ENCODE data around the gene SHF. TPM values are rescaled to one million over a fixed set of nuclear protein-coding genes. Genes with fewer than 3 reads are reported as not detected.

SHF gene
- polyA plus RNA-seq, 3 donors = 0.58 to 0.70 (median 0.67) TPM

GRCh38 chr15:45122719-45123118 lies 65.0 kb downstream of the SHF start:
- no peak for TF ChIP-seq CTCF (IDR thresholded peaks at IDR 0.05)
- Mint-ChIP-seq H3K27me3 (ENCODE audit: low read depth in 3 of 3) (peaks cover 33 to 50% (median 40%) of the 10 kb centered on the region in 3 donors), H3K4me3 (no peak overlapping the region), H3K27ac (no peak overlapping the region), H3K9me3 (peaks cover 0 to 4% (median 2%) of the 10 kb centered on the region in 7 donors), H3K36me3 (peaks cover 0 to 1% of the 10 kb centered on the region in 2 donors), H3K4me1 (peaks cover 11% of the 10 kb centered on the region)
- no peaks in the 10 kb centered on the region for H3K36me3 ChIP-seq (replicated peaks in 1 of 2; ENCODE audit: control insufficient read depth in 1 of 2, insufficient read depth in 2 of 2, low read length in 2 of 2)
- H2AFZ ChIP-seq (ENCODE audit: insufficient read depth, low read depth, low read length, poor library complexity, severe bottlenecking) = no peak overlapping the region
- no peaks in the 10 kb centered on the region for H4K20me1 ChIP-seq (ENCODE audit: insufficient read depth, low read length)
- WGBS (ENCODE audit: insufficient coverage) = 92% methylated on average over 7 of the region's 7 CpGs
- H3K79me2 ChIP-seq (ENCODE audit: insufficient read depth, low read length) = no peaks in the 10 kb centered on the region
- peaks cover 18 to 24% of the 10 kb centered on the region in 2 donors for H3K27me3 ChIP-seq (ENCODE audit: control insufficient read depth in 2 of 2, insufficient read depth in 2 of 2, low read length in 2 of 2)
- no peak for DNase-seq
- intact Hi-C loops (cut with micrococcal nuclease) = loop anchor here in 1 of 2 donors (5.0 kb wide), 1 partner anchor 85 kb away; no protein-coding TSS in a partner anchor
- H3K4me2 ChIP-seq (replicated peaks; ENCODE audit: extremely low read depth, low read length, poor library complexity, severe bottlenecking) = no peak overlapping the region
- H3K4me3 ChIP-seq (replicated peaks in 1 of 3; ENCODE audit: low read depth in 2 of 3, low read length in 3 of 3) = no peak overlapping the region
- no peak overlapping the region for H3K27ac ChIP-seq (ENCODE audit: low read depth in 1 of 2, low read length in 2 of 2)
- no peak overlapping the region for H3K9ac ChIP-seq (ENCODE audit: insufficient read depth, low read length, poor library complexity, severe bottlenecking)
- H3K9me3 ChIP-seq (replicated peaks in 1 of 2; ENCODE audit: control insufficient read depth in 1 of 2, insufficient read depth in 1 of 2, low read length in 2 of 2) = peaks cover 0 to 1% of the 10 kb centered on the region in 2 donors
- H3K4me1 ChIP-seq (ENCODE audit: control insufficient read depth in 1 of 2, insufficient read depth in 2 of 2, low read length in 2 of 2) = peaks cover 2 to 8% of the 10 kb centered on the region in 2 donors

GRCh38 chr15:45121706-45122417 lies 65.9 kb downstream of the SHF start:
- no peaks in the 10 kb centered on the region for H3K36me3 ChIP-seq (replicated peaks in 1 of 2; ENCODE audit: control insufficient read depth in 1 of 2, insufficient read depth in 2 of 2, low read length in 2 of 2)
- H2AFZ ChIP-seq (ENCODE audit: insufficient read depth, low read depth, low read length, poor library complexity, severe bottlenecking) = no peak overlapping the region
- no peak overlapping the region for H3K4me3 ChIP-seq (replicated peaks in 1 of 3; ENCODE audit: low read depth in 2 of 3, low read length in 3 of 3)
- H3K9me3 Mint-ChIP-seq = peaks cover 0 to 12% (median 6%) of the 10 kb centered on the region in 7 donors
- intact Hi-C loops (cut with micrococcal nuclease) = loop anchor here in 1 of 2 donors (5.0 kb wide), 1 partner anchor 85 kb away; no protein-coding TSS in a partner anchor
- H3K9me3 ChIP-seq (replicated peaks in 1 of 2; ENCODE audit: control insufficient read depth in 1 of 2, insufficient read depth in 1 of 2, low read length in 2 of 2) = peaks cover 0 to 9% of the 10 kb centered on the region in 2 donors
- WGBS (ENCODE audit: insufficient coverage) = 50% methylated on average over 4 of the region's 9 CpGs
- peaks cover 8 to 16% of the 10 kb centered on the region in 2 donors for H3K4me1 ChIP-seq (ENCODE audit: control insufficient read depth in 1 of 2, insufficient read depth in 2 of 2, low read length in 2 of 2)
- no peak overlapping the region for H3K4me2 ChIP-seq (replicated peaks; ENCODE audit: extremely low read depth, low read length, poor library complexity, severe bottlenecking)
- H3K27me3 ChIP-seq (ENCODE audit: control insufficient read depth in 2 of 2, insufficient read depth in 2 of 2, low read length in 2 of 2) = peaks cover 21 to 28% of the 10 kb centered on the region in 2 donors
- no peak overlapping the region for H3K27ac ChIP-seq (ENCODE audit: low read depth in 1 of 2, low read length in 2 of 2)
- no peak for TF ChIP-seq CTCF (IDR thresholded peaks at IDR 0.05)
- peaks cover 20% of the 10 kb centered on the region for H3K4me1 Mint-ChIP-seq
- DNase-seq = peak; percentile 11 to 63 (median 30)
- H3K9ac ChIP-seq (ENCODE audit: insufficient read depth, low read length, poor library complexity, severe bottlenecking) = no peak overlapping the region
- H3K4me3 Mint-ChIP-seq = peak overlapping the region in 1 of 2 donors; percentile 59
- no peaks in the 10 kb centered on the region for H3K79me2 ChIP-seq (ENCODE audit: insufficient read depth, low read length)
- no peaks in the 10 kb centered on the region for H4K20me1 ChIP-seq (ENCODE audit: insufficient read depth, low read length)
- H3K27me3 Mint-ChIP-seq (ENCODE audit: low read depth in 3 of 3) = peaks cover 35 to 55% (median 44%) of the 10 kb centered on the region in 3 donors
- peaks cover 0 to 7% of the 10 kb centered on the region in 2 donors for H3K36me3 Mint-ChIP-seq
- H3K27ac Mint-ChIP-seq = peak overlapping the region in 1 of 7 donors; percentile 34
